Astrocyte (in vitro differentiated cells and primary cell): ENCODE data around the gene FRMD3. TPM values are rescaled to one million over a fixed set of nuclear protein-coding genes. Genes with fewer than 3 reads are reported as not detected.

Source experiments
- DNase-seq: peaks from one replicate; pipeline ENCODE4 v3.0.0-alpha.2; 2010; ENCODE audit warnings: low read depth
- FAIRE-seq: peaks from 2 replicates; lab custom pipeline; 2011; peaks lifted over from hg19 to GRCh38; lab: Jason Lieb, UNC
- H2AFZ ChIP-seq: 2 replicates; pipeline ENCODE4 v1.6.0; 2012; ENCODE audit warnings: low read depth, low read length, inconsistent platforms
- H3K27ac ChIP-seq: 2 replicates; pipeline ENCODE4 v1.5.1; 2011; ENCODE audit warnings: low read depth, low read length, inconsistent platforms
- H3K27me3 ChIP-seq: 2 replicates; pipeline ENCODE4 v1.6.0; 2011; ENCODE audit warnings: low read length, inconsistent platforms; ENCODE audit not compliant: insufficient read depth
- H3K36me3 ChIP-seq: 2 replicates; pipeline ENCODE4 v1.5.1; 2011; ENCODE audit warnings: low read length, inconsistent platforms; ENCODE audit not compliant: insufficient read depth
- H3K4me1 ChIP-seq: 2 replicates; pipeline ENCODE4 v1.5.1; 2011; ENCODE audit warnings: low read length, inconsistent platforms; ENCODE audit not compliant: insufficient read depth
- H3K4me2 ChIP-seq: 2 replicates; pipeline ENCODE4 v1.6.0; 2012; ENCODE audit warnings: low read length, inconsistent platforms
- H3K4me3 ChIP-seq: 2 replicates; pipeline ENCODE4 v1.5.1; 2011; ENCODE audit warnings: low read depth, mild to moderate bottlenecking, low read length, inconsistent platforms; ENCODE audit not compliant: insufficient read depth
- H3K79me2 ChIP-seq: 2 replicates; pipeline ENCODE4 v1.6.0; 2012; ENCODE audit warnings: mild to moderate bottlenecking, low read length, inconsistent platforms; ENCODE audit not compliant: insufficient read depth
- H3K9ac ChIP-seq: 2 replicates; pipeline ENCODE4 v1.6.0; 2012; ENCODE audit warnings: mild to moderate bottlenecking, low read length, inconsistent platforms
- H3K9me3 ChIP-seq: 2 replicates; pipeline ENCODE4 v1.5.1; 2012; ENCODE audit warnings: low read depth, mild to moderate bottlenecking, low read length, inconsistent platforms; ENCODE audit not compliant: insufficient read depth
- H4K20me1 ChIP-seq: 2 replicates; pipeline ENCODE4 v1.6.0; 2012; ENCODE audit warnings: low read length, inconsistent platforms; ENCODE audit not compliant: insufficient read depth
- H3K27ac Mint-ChIP-seq: one replicate; pipeline ENCODE4 v1.8.0; 2021; ENCODE audit warnings: mild to moderate bottlenecking, mixed read lengths; ENCODE audit not compliant: unreplicated experiment
- H3K27me3 Mint-ChIP-seq: one replicate; pipeline ENCODE4 v1.8.0; 2021; ENCODE audit warnings: low read depth, mixed read lengths; ENCODE audit not compliant: unreplicated experiment
- H3K36me3 Mint-ChIP-seq: one replicate; pipeline ENCODE4 v1.8.0; 2021; ENCODE audit warnings: low read depth, mixed read lengths; ENCODE audit not compliant: unreplicated experiment
- H3K4me1 Mint-ChIP-seq: one replicate; pipeline ENCODE4 v1.8.0; 2021; ENCODE audit warnings: low read depth, mixed read lengths; ENCODE audit not compliant: unreplicated experiment
- H3K4me3 Mint-ChIP-seq: one replicate; pipeline ENCODE4 v1.8.0; 2021; ENCODE audit warnings: mild to moderate bottlenecking, moderate library complexity, mixed read lengths; ENCODE audit not compliant: unreplicated experiment
- H3K9me3 Mint-ChIP-seq: one replicate; pipeline ENCODE4 v1.8.0; 2021; ENCODE audit warnings: mild to moderate bottlenecking, mixed read lengths; ENCODE audit not compliant: unreplicated experiment
- EZH2 ChIP-seq: IDR thresholded peaks from 2 replicates; pipeline ENCODE4 v1.6.1; 2012; ENCODE audit warnings: mild to moderate bottlenecking, low read length, inconsistent platforms; ENCODE audit not compliant: insufficient read depth
- total RNA-seq: library from RNA; stranded (reverse); gene quantifications from 2 replicates; pipeline ENCODE4 v1.2.1, GENCODE V29; 2021
- TF ChIP-seq, protein P1 (sequence below): IDR thresholded peaks from 2 replicates; pipeline ENCODE4 v1.5.1; 2011; ENCODE audit warnings: low read depth, mild to moderate bottlenecking, inconsistent platforms, low read length, moderate library complexity; ENCODE audit not compliant: insufficient read depth

The FRMD3 gene
- total RNA-seq, 1 donor from 2014 or later: 0.39 TPM

DNA sequence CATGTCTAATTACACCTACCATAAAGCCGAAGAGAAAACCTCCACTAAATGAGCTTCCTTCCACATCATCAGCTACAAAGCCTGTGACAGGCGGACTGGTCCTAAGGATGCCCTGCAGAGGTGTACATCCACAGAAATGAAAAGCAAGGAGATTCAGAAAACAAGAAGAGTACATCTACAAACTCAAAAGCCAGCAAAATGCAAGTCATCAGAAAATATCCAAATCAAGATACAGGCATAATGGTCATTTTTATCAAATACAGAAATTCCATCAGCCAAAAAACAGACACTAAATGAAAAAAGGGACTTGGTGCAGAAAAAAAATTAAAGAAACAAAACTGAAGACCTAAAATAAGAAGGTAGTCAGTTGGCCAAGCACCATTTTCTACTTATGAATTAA is 79.7 kb downstream of the FRMD3 start:
- Histone ChIP-seq H3K4me2 (no peak overlapping the region), H2AFZ (no peak overlapping the region), H3K79me2 (no peaks in the 10 kb centered on the region), H3K36me3 (no peaks in the 10 kb centered on the region), H3K27me3 (no peaks in the 10 kb centered on the region), H3K4me1 (no peaks in the 10 kb centered on the region), H4K20me1 (no peaks in the 10 kb centered on the region), H3K27ac (no peak overlapping the region), H3K4me3 (no peak overlapping the region), H3K9me3 (no peaks in the 10 kb centered on the region), H3K9ac (no peak overlapping the region)
- Mint-ChIP-seq H3K27me3 (peaks cover under 1% of the 10 kb centered on the region), H3K36me3 (no peaks in the 10 kb centered on the region), H3K27ac (no peak overlapping the region), H3K4me3 (no peak overlapping the region), H3K9me3 (peaks cover 7% of the 10 kb centered on the region), H3K4me1 (no peaks in the 10 kb centered on the region)
- no peak for FAIRE-seq
- TF ChIP-seq, protein P1, sequence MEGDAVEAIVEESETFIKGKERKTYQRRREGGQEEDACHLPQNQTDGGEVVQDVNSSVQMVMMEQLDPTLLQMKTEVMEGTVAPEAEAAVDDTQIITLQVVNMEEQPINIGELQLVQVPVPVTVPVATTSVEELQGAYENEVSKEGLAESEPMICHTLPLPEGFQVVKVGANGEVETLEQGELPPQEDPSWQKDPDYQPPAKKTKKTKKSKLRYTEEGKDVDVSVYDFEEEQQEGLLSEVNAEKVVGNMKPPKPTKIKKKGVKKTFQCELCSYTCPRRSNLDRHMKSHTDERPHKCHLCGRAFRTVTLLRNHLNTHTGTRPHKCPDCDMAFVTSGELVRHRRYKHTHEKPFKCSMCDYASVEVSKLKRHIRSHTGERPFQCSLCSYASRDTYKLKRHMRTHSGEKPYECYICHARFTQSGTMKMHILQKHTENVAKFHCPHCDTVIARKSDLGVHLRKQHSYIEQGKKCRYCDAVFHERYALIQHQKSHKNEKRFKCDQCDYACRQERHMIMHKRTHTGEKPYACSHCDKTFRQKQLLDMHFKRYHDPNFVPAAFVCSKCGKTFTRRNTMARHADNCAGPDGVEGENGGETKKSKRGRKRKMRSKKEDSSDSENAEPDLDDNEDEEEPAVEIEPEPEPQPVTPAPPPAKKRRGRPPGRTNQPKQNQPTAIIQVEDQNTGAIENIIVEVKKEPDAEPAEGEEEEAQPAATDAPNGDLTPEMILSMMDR: no peak
- TF ChIP-seq EZH2: no peak
- DNase-seq: no peak

DNA sequence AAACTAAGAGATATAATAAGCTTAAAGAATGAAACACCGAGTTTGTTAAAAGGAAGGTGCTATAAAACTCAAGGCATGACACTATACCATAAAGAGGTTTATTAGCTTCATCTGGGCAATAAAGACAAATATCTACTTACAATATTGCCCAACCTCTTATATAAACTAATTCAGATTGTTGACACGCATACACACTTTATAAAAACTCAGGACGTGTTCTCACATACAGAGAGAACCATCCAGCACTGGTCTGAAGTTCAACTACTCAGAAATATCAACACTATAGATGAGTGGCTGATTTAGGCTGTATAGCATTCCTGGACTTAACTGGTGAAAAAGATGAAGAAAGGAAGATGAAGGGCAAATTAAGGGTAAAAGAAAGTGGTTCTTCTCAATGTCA is 81.2 kb downstream of the FRMD3 start:
- no peaks in the 10 kb centered on the region for H3K36me3 ChIP-seq
- Mint-ChIP-seq H3K36me3 (no peaks in the 10 kb centered on the region), H3K4me1 (no peaks in the 10 kb centered on the region), H3K27me3 (no peaks in the 10 kb centered on the region), H3K9me3 (peaks cover 5% of the 10 kb centered on the region), H3K4me3 (no peak overlapping the region), H3K27ac (no peak overlapping the region)
- DNase-seq (no peak), FAIRE-seq (no peak)
- H3K27ac ChIP-seq: no peak overlapping the region
- no peak overlapping the region for H2AFZ ChIP-seq
- no peak overlapping the region for H3K9ac ChIP-seq
- TF ChIP-seq, protein P1: no peak
- H3K79me2 ChIP-seq: no peaks in the 10 kb centered on the region
- H3K9me3 ChIP-seq: no peaks in the 10 kb centered on the region
- H3K4me1 ChIP-seq: no peaks in the 10 kb centered on the region
- H3K4me3 ChIP-seq: no peak overlapping the region
- H3K4me2 ChIP-seq: no peak overlapping the region
- no peaks in the 10 kb centered on the region for H4K20me1 ChIP-seq
- no peaks in the 10 kb centered on the region for H3K27me3 ChIP-seq

DNA sequence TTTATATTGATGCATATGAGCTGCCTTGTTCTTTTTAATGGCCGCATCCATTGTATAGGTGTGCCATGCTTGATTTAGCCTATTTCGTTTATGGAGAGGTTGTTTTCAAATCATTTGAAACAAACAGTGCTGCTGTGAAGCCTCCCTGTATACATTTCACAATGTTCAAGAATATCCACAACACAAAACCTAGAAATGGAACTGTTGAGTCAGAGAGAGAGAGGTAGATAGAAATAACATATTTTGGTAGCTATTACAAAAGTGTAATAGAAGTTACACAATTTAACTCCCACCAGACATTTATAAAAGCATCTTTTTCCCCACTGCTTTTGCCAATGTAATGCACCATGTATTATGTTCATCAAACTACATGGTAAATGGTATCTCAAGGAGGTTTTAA is 82.0 kb downstream of the FRMD3 start:
- no peak overlapping the region for H3K27ac ChIP-seq
- Mint-ChIP-seq H3K27ac (no peak overlapping the region), H3K9me3 (peaks cover 4% of the 10 kb centered on the region), H3K4me1 (no peaks in the 10 kb centered on the region), H3K36me3 (no peaks in the 10 kb centered on the region), H3K27me3 (no peaks in the 10 kb centered on the region), H3K4me3 (no peak overlapping the region)
- no peak overlapping the region for H3K9ac ChIP-seq
- H3K36me3 ChIP-seq: no peaks in the 10 kb centered on the region
- no peaks in the 10 kb centered on the region for H3K27me3 ChIP-seq
- no peak overlapping the region for H3K4me3 ChIP-seq
- no peak overlapping the region for H3K4me2 ChIP-seq
- no peaks in the 10 kb centered on the region for H3K4me1 ChIP-seq
- H3K9me3 ChIP-seq: no peaks in the 10 kb centered on the region
- TF ChIP-seq, protein P1: no peak
- no peak for TF ChIP-seq EZH2
- no peaks in the 10 kb centered on the region for H3K79me2 ChIP-seq
- H2AFZ ChIP-seq: no peak overlapping the region
- DNase-seq (no peak), FAIRE-seq (no peak)
- no peaks in the 10 kb centered on the region for H4K20me1 ChIP-seq
